Measurements from ENCODE around the gene CLBA1. TPM values are rescaled to one million over a fixed set of nuclear protein-coding genes. Genes with fewer than 3 reads are reported as not detected.
"Not testable (repeated sequence)": the region's sequence is repeated elsewhere in the genome, so short reads cannot be mapped to it uniquely, and the experiment has no call there.

The CLBA1 gene
- total RNA-seq, 1 donor from 2014 or later = 6.0 TPM

DNA sequence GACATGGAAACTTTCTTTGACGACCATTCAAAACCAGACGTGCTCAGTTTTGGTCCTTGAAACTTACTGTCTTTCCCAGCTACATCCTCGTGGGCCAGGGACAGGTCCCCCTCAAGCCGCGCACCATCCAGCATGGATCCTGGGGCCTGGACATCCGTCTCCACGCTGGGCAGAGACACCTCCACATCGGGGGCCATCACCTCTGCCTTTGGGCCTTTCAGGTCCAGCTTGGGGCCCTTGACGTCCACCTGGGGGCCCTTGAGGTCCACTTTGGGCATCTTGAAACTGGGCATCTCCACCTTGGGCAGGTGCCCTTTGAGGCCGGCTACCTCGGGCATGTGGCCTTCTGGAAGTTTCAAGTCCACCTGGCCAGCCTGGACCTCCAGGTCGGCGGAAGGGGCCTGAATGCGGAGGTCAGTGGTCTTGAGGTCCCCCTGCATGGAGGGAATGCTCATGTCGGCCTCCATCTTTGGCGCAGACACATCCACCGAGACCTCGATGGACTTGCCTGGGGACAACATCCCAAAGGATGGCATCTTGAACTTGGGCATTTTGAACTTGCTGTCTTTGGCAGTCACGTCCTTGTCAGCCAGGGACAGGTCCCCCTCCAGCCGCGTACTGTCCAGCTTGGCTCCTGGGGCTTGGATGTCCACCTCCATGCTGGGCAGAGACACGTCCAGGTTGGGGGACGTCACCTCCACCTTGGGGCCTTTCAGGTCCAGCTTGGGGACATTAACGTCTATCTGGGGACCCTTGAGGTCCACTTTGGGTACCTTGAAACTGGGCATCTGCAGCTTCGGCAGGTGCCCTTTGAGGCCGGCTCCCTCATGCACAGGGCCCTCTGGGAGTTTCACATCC, 43.9 kb upstream of the CLBA1 start:
- no peak overlapping the region for H3K4me3 Mint-ChIP-seq (ENCODE audit: unreplicated experiment)
- no peaks in the 10 kb centered on the region for H3K4me1 Mint-ChIP-seq (ENCODE audit: low read depth)
- no peaks in the 10 kb centered on the region for H3K27me3 Mint-ChIP-seq (ENCODE audit: low read depth)
- H3K9me3 Mint-ChIP-seq (ENCODE audit: low read depth) = no peaks in the 10 kb centered on the region
- H3K36me3 Mint-ChIP-seq (ENCODE audit: low read depth) = peaks cover 38% of the 10 kb centered on the region
- no peak overlapping the region for H3K27ac Mint-ChIP-seq (ENCODE audit: unreplicated experiment)
- TF ChIP-seq, protein P1, sequence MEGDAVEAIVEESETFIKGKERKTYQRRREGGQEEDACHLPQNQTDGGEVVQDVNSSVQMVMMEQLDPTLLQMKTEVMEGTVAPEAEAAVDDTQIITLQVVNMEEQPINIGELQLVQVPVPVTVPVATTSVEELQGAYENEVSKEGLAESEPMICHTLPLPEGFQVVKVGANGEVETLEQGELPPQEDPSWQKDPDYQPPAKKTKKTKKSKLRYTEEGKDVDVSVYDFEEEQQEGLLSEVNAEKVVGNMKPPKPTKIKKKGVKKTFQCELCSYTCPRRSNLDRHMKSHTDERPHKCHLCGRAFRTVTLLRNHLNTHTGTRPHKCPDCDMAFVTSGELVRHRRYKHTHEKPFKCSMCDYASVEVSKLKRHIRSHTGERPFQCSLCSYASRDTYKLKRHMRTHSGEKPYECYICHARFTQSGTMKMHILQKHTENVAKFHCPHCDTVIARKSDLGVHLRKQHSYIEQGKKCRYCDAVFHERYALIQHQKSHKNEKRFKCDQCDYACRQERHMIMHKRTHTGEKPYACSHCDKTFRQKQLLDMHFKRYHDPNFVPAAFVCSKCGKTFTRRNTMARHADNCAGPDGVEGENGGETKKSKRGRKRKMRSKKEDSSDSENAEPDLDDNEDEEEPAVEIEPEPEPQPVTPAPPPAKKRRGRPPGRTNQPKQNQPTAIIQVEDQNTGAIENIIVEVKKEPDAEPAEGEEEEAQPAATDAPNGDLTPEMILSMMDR (IDR thresholded peaks at IDR 0.05) = no peak
- peak; percentile 80 for DNase-seq (ENCODE audit: low spot score)

DNA sequence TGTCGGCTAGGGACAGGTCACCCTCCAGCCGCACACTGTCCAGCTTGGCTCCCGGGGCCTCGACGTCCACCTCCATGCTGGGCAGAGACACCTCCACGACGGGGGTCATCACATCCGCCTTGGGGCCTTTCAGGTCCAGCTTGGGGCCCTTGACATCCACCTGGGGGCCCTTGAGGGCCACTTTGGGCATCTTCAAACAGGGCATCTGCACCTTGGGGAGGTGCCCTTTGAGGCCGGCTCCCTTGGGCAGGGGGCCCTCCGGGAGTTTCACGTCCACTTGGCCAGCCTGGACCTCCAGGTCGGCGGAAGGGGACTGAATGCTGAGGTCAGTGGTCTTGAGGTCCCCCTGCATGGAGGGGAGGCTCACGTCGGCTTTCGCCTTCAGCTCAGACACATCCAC, 43.0 kb upstream of the CLBA1 start:
- no peaks in the 10 kb centered on the region for H3K27me3 Mint-ChIP-seq (ENCODE audit: low read depth)
- no peak overlapping the region for H3K27ac Mint-ChIP-seq (ENCODE audit: unreplicated experiment)
- TF ChIP-seq, protein P1 (IDR thresholded peaks at IDR 0.05) = no peak
- H3K4me1 Mint-ChIP-seq (ENCODE audit: low read depth) = no peaks in the 10 kb centered on the region
- DNase-seq (ENCODE audit: low spot score) = peak; percentile 81
- H3K4me3 Mint-ChIP-seq (ENCODE audit: unreplicated experiment) = no peak overlapping the region
- no peaks in the 10 kb centered on the region for H3K9me3 Mint-ChIP-seq (ENCODE audit: low read depth)
- H3K36me3 Mint-ChIP-seq (ENCODE audit: low read depth) = peaks cover 41% of the 10 kb centered on the region

DNA sequence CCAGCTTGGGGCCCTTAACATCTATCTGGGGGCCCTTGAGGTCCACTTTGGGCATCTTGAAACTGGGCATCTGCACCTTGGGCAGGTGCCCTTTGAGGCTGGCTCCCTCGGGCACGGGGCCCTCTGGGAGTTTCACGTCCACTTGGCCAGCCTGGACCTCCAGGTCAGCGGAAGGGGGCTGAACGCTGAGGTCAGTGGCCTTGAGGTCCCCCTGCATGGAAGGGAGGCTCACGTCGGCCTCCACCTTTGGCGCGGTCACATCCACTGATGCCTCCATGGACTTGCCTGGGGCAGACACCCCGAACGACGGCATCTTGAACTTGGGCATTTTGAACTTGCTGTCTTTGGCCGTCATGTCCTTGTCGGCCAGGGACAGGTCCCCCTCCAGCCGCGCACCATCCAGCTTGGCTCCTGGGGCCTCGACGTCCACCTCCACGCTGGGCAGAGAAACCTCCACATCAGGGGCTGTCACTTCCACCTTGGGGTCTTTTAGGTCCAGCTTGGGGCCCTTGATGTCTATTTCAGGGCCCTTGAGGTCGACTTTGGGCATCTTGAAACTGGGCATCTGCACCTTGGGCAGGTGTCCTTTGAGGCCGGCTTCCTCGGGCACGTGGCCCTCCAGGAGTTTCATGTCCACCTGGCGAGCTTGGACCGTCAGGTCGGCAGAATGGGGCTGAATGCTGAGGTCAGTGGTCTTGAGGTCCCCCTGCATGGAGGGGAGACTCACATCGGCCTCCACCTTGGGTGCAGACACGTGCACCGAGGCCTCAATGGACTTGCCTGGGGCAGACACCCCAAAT, 42.2 kb upstream of the CLBA1 start:
- not testable (repeated sequence) for H3K27ac Mint-ChIP-seq (ENCODE audit: unreplicated experiment); H3K9me3 Mint-ChIP-seq (ENCODE audit: low read depth); H3K27me3 Mint-ChIP-seq (ENCODE audit: low read depth); H3K4me3 Mint-ChIP-seq (ENCODE audit: unreplicated experiment); H3K4me1 Mint-ChIP-seq (ENCODE audit: low read depth)
- DNase-seq (ENCODE audit: low spot score) = peak; percentile 72
- peaks cover 34% of the 10 kb centered on the region for H3K36me3 Mint-ChIP-seq (ENCODE audit: low read depth)

DNA sequence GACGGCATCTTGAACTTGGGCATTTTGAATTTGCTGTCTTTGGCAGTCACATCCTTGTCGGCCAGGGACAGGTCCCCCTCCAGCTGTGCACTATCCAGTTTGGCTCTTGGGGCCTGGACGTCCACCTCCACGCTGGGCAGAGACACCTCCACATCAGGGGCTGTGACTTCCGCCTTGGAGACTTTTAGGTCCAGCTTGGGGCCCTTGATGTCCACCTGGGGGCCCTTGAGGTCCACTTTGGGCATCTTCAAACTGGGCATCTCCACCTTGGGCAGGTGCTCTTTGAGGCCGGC, 41.6 kb upstream of the CLBA1 start:
- not testable (repeated sequence) for DNase-seq (ENCODE audit: low spot score); H3K27ac Mint-ChIP-seq (ENCODE audit: unreplicated experiment); H3K27me3 Mint-ChIP-seq (ENCODE audit: low read depth); H3K4me3 Mint-ChIP-seq (ENCODE audit: unreplicated experiment); H3K9me3 Mint-ChIP-seq (ENCODE audit: low read depth); H3K4me1 Mint-ChIP-seq (ENCODE audit: low read depth)
- H3K36me3 Mint-ChIP-seq (ENCODE audit: low read depth) = peaks cover 34% of the 10 kb centered on the region

DNA sequence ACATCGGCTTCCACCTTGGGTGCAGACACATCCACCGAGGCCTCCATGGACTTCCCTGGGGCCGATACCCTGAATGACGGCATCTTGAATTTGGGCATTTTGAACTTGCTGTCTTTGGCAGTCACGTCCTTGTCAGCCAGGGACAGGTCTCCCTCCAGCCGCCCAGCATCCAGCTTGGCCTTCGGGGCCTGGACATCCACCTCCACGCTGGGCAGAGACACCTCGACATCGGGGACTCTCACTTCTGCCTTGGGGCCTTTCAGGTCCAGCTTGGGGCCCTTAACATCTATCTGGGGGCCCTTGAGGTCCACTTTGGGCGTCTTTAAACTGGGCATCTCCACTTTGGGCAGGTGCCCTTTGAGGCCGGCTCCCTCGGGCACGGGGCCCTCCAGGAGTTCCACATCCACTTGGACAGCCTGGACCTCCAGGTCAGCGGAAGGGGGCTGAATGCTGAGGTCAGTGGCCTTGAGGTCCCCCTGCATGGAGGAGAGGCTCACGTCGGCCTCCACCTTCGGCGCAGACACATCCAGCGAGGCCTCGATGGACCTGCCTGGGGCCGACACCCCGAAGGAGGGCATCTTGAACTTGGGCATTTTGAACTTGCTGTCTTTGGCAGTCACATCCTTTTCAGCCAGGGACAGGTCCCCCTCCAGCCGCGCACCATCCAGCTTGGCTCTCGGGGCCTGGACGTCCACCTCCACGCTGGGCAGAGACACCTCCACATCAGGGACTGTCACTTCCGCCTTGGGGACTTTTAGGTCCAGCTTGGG, 41.0 kb upstream of the CLBA1 start:
- H3K4me3 Mint-ChIP-seq (ENCODE audit: unreplicated experiment); H3K4me1 Mint-ChIP-seq (ENCODE audit: low read depth); H3K27ac Mint-ChIP-seq (ENCODE audit: unreplicated experiment); H3K27me3 Mint-ChIP-seq (ENCODE audit: low read depth); H3K9me3 Mint-ChIP-seq (ENCODE audit: low read depth): not testable (repeated sequence)
- H3K36me3 Mint-ChIP-seq (ENCODE audit: low read depth) = peaks cover 34% of the 10 kb centered on the region
- peak; percentile 69 for DNase-seq (ENCODE audit: low spot score)

DNA sequence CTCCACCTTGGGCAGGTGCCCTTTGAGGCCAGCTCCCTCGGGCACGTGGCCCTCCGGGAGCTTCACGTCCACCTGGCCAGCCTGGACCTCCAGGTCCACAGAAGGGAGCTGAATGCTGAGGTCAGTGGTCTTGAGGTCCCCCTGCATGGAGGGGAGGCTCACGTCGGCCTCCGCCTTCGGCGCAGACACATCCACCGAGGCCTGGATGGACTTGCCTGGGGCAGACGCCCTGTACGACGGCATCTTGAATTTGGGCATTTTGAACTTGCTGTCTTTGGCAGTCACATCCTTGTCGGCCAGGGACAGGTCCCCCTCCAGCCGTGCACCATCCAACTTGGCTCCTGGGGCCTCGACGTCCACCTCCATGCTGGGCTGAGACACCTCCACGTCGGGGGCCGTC, 40.3 kb upstream of the CLBA1 start:
- DNase-seq (ENCODE audit: low spot score) = peak; percentile 71
- peaks cover 32% of the 10 kb centered on the region for H3K36me3 Mint-ChIP-seq (ENCODE audit: low read depth)
- not testable (repeated sequence) for H3K4me3 Mint-ChIP-seq (ENCODE audit: unreplicated experiment); H3K9me3 Mint-ChIP-seq (ENCODE audit: low read depth); H3K27ac Mint-ChIP-seq (ENCODE audit: unreplicated experiment); H3K4me1 Mint-ChIP-seq (ENCODE audit: low read depth); H3K27me3 Mint-ChIP-seq (ENCODE audit: low read depth)

DNA sequence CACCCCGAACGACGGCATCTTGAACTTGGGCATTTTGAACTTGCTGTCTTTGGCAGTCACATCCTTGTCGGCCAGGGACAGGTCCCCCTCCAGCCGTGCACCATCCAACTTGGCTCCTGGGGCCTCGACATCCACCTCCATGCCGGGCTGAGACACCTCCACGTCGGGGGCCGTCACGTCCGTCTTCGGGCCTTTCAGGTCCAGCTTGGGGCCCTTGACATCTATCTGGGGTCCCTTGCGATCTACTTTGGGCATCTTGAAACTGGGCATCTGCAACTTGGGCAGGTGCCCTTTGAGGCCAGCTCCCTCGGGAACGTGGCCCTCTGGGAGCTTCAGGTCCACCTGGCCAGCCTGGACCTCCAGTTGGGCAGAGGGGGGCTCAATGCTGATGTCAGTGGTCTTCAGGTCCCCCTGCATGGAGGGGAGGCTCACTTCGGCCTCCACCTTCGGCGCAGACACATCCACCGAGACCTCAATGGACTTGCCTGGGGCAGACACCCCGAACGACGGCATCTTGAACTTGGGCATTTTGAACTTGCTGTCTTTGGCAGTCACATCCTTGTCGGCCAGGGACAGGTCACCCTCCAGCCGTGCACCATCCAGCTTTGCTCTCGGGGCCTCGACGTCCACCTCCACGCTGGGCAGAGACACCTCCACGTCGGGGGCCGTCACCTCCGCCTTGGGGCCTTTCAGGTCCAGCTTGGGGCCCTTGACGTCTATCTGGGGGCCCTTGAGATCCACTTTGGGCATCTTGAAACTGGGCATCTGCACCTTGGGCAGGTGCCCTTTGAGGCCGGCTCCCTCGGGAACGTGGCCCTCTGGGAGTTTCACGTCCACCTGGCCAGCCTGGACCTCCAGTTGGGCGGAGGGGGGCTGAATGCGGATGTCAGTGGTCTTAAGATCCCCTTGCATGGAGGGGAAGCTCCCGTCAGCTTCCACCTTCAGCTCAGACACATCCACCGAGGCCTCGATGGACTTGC, 39.3 kb upstream of the CLBA1 start:
- not testable (repeated sequence) for H3K4me3 Mint-ChIP-seq (ENCODE audit: unreplicated experiment); H3K27me3 Mint-ChIP-seq (ENCODE audit: low read depth); H3K9me3 Mint-ChIP-seq (ENCODE audit: low read depth); H3K4me1 Mint-ChIP-seq (ENCODE audit: low read depth); H3K27ac Mint-ChIP-seq (ENCODE audit: unreplicated experiment)
- H3K36me3 Mint-ChIP-seq (ENCODE audit: low read depth) = peaks cover 27% of the 10 kb centered on the region
- DNase-seq (ENCODE audit: low spot score) = peak; percentile 79

DNA sequence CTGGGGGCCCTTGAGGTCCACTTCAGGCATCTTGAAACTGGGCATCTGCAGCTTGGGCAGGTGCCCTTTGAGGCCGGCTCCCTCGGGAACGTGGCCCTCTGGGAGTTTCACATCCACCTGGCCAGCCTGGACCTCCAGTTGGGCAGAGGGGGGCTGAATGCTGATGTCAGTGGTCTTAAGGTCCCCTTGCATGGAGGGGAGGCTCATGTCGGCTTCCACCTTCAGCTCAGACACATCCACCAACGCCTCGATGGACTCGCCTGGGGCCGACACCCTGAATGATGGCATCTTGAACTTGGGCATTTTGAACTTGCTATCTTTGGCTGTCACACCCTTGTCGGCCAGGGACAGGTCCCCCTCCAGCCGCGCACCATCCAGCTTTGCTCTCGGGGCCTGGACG, 38.4 kb upstream of the CLBA1 start:
- not testable (repeated sequence) for H3K9me3 Mint-ChIP-seq (ENCODE audit: low read depth); H3K27me3 Mint-ChIP-seq (ENCODE audit: low read depth); H3K4me3 Mint-ChIP-seq (ENCODE audit: unreplicated experiment); H3K27ac Mint-ChIP-seq (ENCODE audit: unreplicated experiment); H3K4me1 Mint-ChIP-seq (ENCODE audit: low read depth); DNase-seq (ENCODE audit: low spot score)
- peaks cover 27% of the 10 kb centered on the region for H3K36me3 Mint-ChIP-seq (ENCODE audit: low read depth)

DNA sequence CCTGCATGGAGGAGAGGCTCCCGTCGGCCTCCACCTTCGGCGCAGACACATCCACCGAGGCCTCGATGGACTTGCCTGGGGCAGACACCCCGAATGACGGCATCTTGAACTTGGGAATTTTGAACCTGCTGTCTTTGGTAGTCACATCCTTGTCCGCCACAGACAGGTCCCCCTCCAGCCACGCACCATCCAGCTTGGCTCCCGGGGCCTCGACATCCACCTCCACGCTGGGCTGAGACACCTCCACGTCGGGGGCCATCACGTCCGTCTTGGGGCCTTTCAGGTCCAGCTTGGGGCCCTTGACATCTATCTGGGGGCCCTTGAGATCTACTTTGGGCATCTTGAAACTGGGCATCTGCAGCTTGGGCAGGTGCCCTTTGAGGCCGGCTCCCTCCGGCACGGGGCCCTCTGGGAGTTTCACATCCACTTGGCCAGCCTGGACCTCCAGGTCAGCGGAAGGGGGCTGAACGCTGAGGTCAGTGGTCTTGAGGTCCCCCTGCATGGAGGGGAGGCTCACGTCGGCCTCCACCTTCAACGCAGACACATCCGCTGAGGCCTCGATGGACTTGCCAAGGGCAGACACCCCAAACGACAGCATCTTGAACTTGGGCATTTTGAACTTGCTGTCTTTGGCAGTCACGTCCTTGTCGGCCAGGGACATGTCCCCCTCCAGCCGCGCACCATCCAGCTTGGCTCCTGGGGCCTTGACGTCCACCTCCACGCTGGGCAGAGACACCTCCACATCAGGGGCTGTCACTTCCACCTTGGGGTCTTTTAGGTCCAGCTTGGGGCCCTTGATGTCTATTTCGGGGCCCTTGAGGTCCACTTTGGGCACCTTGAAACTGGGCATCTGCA, 37.5 kb upstream of the CLBA1 start:
- peaks cover 27% of the 10 kb centered on the region for H3K36me3 Mint-ChIP-seq (ENCODE audit: low read depth)
- not testable (repeated sequence) for H3K9me3 Mint-ChIP-seq (ENCODE audit: low read depth); DNase-seq (ENCODE audit: low spot score); H3K4me3 Mint-ChIP-seq (ENCODE audit: unreplicated experiment); H3K27ac Mint-ChIP-seq (ENCODE audit: unreplicated experiment); H3K27me3 Mint-ChIP-seq (ENCODE audit: low read depth); H3K4me1 Mint-ChIP-seq (ENCODE audit: low read depth)
